HAP-1 (cell line): ENCODE measurements around the gene SH3PXD2B.

ENCODE experiments used
- DNase-seq, 2 experiments: peaks; one replicate each; pipeline ENCODE4 v3.0.0-alpha.2; 2016 to 2020; ENCODE audit warnings: low spot score in 2 of 2
- H3K27me3 ChIP-seq: fragments of 250-450 bp; sonication (Bioruptor Pico); 2 replicates; pipeline ENCODE4 v1.5.1; 2020; ENCODE audit warnings: low read depth, mild to moderate bottlenecking, moderate library complexity
- H3K36me3 ChIP-seq: fragments of 250-450 bp; sonication (Bioruptor Pico); replicated peaks from 2 replicates; pipeline ENCODE4 v1.5.1; 2020; ENCODE audit warnings: mild to moderate bottlenecking
- H3K4me1 ChIP-seq: fragments of 250-450 bp; sonication (Bioruptor Pico); 2 replicates; pipeline ENCODE4 v1.5.1; 2020; ENCODE audit warnings: mild to moderate bottlenecking
- H3K4me3 ChIP-seq: fragments of 250-450 bp; sonication (Bioruptor Pico); 2 replicates; pipeline ENCODE4 v1.5.1; 2020; ENCODE audit warnings: mild to moderate bottlenecking, moderate library complexity
- H3K9me3 ChIP-seq: fragments of 250-450 bp; sonication (Bioruptor Pico); 2 replicates; pipeline ENCODE4 v1.5.1; 2020; ENCODE audit warnings: mild to moderate bottlenecking, moderate library complexity
- in situ Hi-C: fragments of 300-500 bp; cut with MboI; formaldehyde crosslinking; loops from 3 replicates; pipeline ENCODE4 v1.14.3; 2020; ENCODE audit warnings: low sequenced_read_pairs, inconsistent platforms, mixed read lengths

The SH3PXD2B gene

GRCh38 chr5:172454358-172455086, at the start of gene SH3PXD2B:
Gene SH3PXD2B, minus strand, starts transcription at chr5:172454525. Its CDS starts 173 bp downstream, at chr5:172454352.
- H3K9me3 ChIP-seq: no peaks in the 10 kb centered on the region
- H3K4me3 ChIP-seq: peak within 1 kb of the TSS; percentile 74
- peaks cover 13% of the 10 kb centered on the region for H3K36me3 ChIP-seq
- peaks cover 19% of the 10 kb centered on the region for H3K4me1 ChIP-seq
- H3K27me3 ChIP-seq: no peaks in the 10 kb centered on the region
- DNase-seq: peak; percentile 67 to 89
- in situ Hi-C loops: no loop called here

GRCh38 chr5:172502969-172503368, 48.6 kb upstream of the SH3PXD2B start:
- H3K27me3 ChIP-seq: no peaks in the 10 kb centered on the region
- no peak for DNase-seq
- no peaks in the 10 kb centered on the region for H3K9me3 ChIP-seq
- in situ Hi-C loops: no loop called here
- no peak overlapping the region for H3K4me3 ChIP-seq
- no peaks in the 10 kb centered on the region for H3K36me3 ChIP-seq
- no peaks in the 10 kb centered on the region for H3K4me1 ChIP-seq

- Histone ChIP-seq H3K9me3 (no peaks in the 10 kb centered on the region), H3K27me3 (no peaks in the 10 kb centered on the region), H3K36me3 (no peaks in the 10 kb centered on the region), H3K4me3 (no peak overlapping the region), H3K4me1 (no peaks in the 10 kb centered on the region)
- no peak for DNase-seq
- in situ Hi-C loops: no loop called here
Measured at GRCh38 chr5:172502410-172502809, 48.1 kb upstream of the SH3PXD2B start.

- Histone ChIP-seq H3K4me1 (no peaks in the 10 kb centered on the region), H3K4me3 (no peak overlapping the region), H3K36me3 (no peaks in the 10 kb centered on the region), H3K9me3 (no peaks in the 10 kb centered on the region), H3K27me3 (0 out of 2 replicates have a peak, but pooled peaks cover 2% of the 10 kb centered on the region)
- no peak for DNase-seq
- in situ Hi-C loops: no loop called here
Measured at GRCh38 chr5:172501708-172502320, 47.5 kb upstream of the SH3PXD2B start.

- Histone ChIP-seq H3K36me3 (no peaks in the 10 kb centered on the region), H3K4me3 (no peak overlapping the region), H3K27me3 (0 out of 2 replicates have a peak, but pooled peaks cover 2% of the 10 kb centered on the region), H3K4me1 (no peaks in the 10 kb centered on the region), H3K9me3 (no peaks in the 10 kb centered on the region)
- DNase-seq: no peak
- in situ Hi-C loops: no loop called here
Measured at GRCh38 chr5:172499287-172499686, 45.0 kb upstream of the SH3PXD2B start.

GRCh38 chr5:172498431-172499129, 44.3 kb upstream of the SH3PXD2B start:
- 0 out of 2 replicates have a peak, but pooled peaks cover 2% of the 10 kb centered on the region for H3K27me3 ChIP-seq
- no peaks in the 10 kb centered on the region for H3K36me3 ChIP-seq
- in situ Hi-C loops: no loop called here
- no peaks in the 10 kb centered on the region for H3K9me3 ChIP-seq
- no peaks in the 10 kb centered on the region for H3K4me1 ChIP-seq
- no peak for DNase-seq
- no peak overlapping the region for H3K4me3 ChIP-seq

GRCh38 chr5:172497591-172498255, 43.4 kb upstream of the SH3PXD2B start:
- Histone ChIP-seq H3K4me1 (no peaks in the 10 kb centered on the region), H3K27me3 (0 out of 2 replicates have a peak, but pooled peaks cover 2% of the 10 kb centered on the region), H3K9me3 (no peaks in the 10 kb centered on the region), H3K4me3 (no peak overlapping the region), H3K36me3 (no peaks in the 10 kb centered on the region)
- no peak for DNase-seq
- in situ Hi-C loops: no loop called here

GRCh38 chr5:172496671-172497371, 42.5 kb upstream of the SH3PXD2B start:
- H3K27me3 ChIP-seq: 0 out of 2 replicates have a peak, but pooled peaks cover 2% of the 10 kb centered on the region
- H3K9me3 ChIP-seq: no peaks in the 10 kb centered on the region
- no peak for DNase-seq
- H3K4me1 ChIP-seq: no peaks in the 10 kb centered on the region
- in situ Hi-C loops: no loop called here
- H3K36me3 ChIP-seq: no peaks in the 10 kb centered on the region
- H3K4me3 ChIP-seq: no peak overlapping the region

GRCh38 chr5:172494630-172495505, 40.5 kb upstream of the SH3PXD2B start:
- in situ Hi-C loops: no loop called here
- H3K4me1 ChIP-seq: no peaks in the 10 kb centered on the region
- H3K9me3 ChIP-seq: no peaks in the 10 kb centered on the region
- 0 out of 2 replicates have a peak, but pooled peaks cover 2% of the 10 kb centered on the region for H3K27me3 ChIP-seq
- H3K36me3 ChIP-seq: no peaks in the 10 kb centered on the region
- no peak for DNase-seq
- no peak overlapping the region for H3K4me3 ChIP-seq

- no peak overlapping the region for H3K4me3 ChIP-seq
- H3K4me1 ChIP-seq: no peaks in the 10 kb centered on the region
- H3K36me3 ChIP-seq: no peaks in the 10 kb centered on the region
- 0 out of 2 replicates have a peak, but pooled peaks cover 2% of the 10 kb centered on the region for H3K27me3 ChIP-seq
- in situ Hi-C loops: no loop called here
- H3K9me3 ChIP-seq: no peaks in the 10 kb centered on the region
- DNase-seq: no peak
Measured at GRCh38 chr5:172493906-172494305, 39.6 kb upstream of the SH3PXD2B start.

GRCh38 chr5:172493461-172493860, 39.1 kb upstream of the SH3PXD2B start:
- no peak for DNase-seq
- in situ Hi-C loops: no loop called here
- H3K4me1 ChIP-seq: no peaks in the 10 kb centered on the region

GRCh38 chr5:172493002-172493401, 38.7 kb upstream of the SH3PXD2B start:
- Histone ChIP-seq H3K4me1 (no peaks in the 10 kb centered on the region), H3K9me3 (no peaks in the 10 kb centered on the region), H3K4me3 (no peak overlapping the region), H3K36me3 (no peaks in the 10 kb centered on the region), H3K27me3 (0 out of 2 replicates have a peak, but pooled peaks cover 2% of the 10 kb centered on the region)
- in situ Hi-C loops: no loop called here
- no peak for DNase-seq

More at GRCh38 chr5:172493461-172493860, 39.1 kb upstream of the SH3PXD2B start:
- no peaks in the 10 kb centered on the region for H3K36me3 ChIP-seq
- no peaks in the 10 kb centered on the region for H3K9me3 ChIP-seq
- 0 out of 2 replicates have a peak, but pooled peaks cover 2% of the 10 kb centered on the region for H3K27me3 ChIP-seq
- no peak overlapping the region for H3K4me3 ChIP-seq
